ENCODE results near the gene ANKRD26.

DNA sequence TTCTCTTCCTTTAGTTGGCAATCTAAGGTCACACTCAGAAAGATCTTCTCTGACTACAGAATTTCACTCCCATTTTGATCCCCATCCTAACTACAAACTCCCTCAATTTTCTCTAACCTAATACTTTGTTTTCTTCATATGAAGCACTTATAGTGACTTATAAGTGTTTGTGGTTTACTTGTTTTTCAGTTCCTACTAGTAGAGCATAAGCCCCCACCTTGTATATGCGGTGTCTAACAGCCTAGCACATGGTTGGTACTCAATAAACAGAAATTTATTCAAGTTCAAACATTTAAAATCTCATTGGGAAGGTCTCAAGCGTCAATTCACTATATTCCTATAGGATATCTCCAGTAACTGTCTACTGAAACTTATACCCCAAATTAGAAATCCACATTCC is 35.2 kb downstream of the ANKRD26 start:
- TF ChIP-seq, protein P1, sequence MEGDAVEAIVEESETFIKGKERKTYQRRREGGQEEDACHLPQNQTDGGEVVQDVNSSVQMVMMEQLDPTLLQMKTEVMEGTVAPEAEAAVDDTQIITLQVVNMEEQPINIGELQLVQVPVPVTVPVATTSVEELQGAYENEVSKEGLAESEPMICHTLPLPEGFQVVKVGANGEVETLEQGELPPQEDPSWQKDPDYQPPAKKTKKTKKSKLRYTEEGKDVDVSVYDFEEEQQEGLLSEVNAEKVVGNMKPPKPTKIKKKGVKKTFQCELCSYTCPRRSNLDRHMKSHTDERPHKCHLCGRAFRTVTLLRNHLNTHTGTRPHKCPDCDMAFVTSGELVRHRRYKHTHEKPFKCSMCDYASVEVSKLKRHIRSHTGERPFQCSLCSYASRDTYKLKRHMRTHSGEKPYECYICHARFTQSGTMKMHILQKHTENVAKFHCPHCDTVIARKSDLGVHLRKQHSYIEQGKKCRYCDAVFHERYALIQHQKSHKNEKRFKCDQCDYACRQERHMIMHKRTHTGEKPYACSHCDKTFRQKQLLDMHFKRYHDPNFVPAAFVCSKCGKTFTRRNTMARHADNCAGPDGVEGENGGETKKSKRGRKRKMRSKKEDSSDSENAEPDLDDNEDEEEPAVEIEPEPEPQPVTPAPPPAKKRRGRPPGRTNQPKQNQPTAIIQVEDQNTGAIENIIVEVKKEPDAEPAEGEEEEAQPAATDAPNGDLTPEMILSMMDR (IDR thresholded peaks at IDR 0.05): no peak
- TF ChIP-seq EZH2 (IDR thresholded peaks at IDR 0.05) (no peak), EZH2phosphoT487 (IDR thresholded peaks at IDR 0.05) (no peak)

Measured in neural progenitor cell (in vitro differentiated cells).